Progenitor cell of endocrine pancreas (in vitro differentiated cells): ENCODE data around the gene KSR2. TPM values are rescaled to one million over a fixed set of nuclear protein-coding genes. Genes with fewer than 3 reads are reported as not detected.

Experiments used
- DNase-seq: peaks from one replicate; pipeline ENCODE4 v3.0.0; 2021; ENCODE audit warnings: low spot score; ENCODE audit not compliant: unreplicated experiment
- H3K27ac Mint-ChIP-seq: 2 replicates; pipeline ENCODE4 v1.8.0; 2021; ENCODE audit warnings: mild to moderate bottlenecking, moderate library complexity, mixed read lengths
- H3K27me3 Mint-ChIP-seq: 2 replicates; pipeline ENCODE4 v1.8.0; 2021; ENCODE audit warnings: mixed read lengths
- H3K36me3 Mint-ChIP-seq: 2 replicates; pipeline ENCODE4 v1.8.0; 2022; ENCODE audit warnings: mixed read lengths; ENCODE audit not compliant: insufficient read depth
- H3K4me1 Mint-ChIP-seq: 2 replicates; pipeline ENCODE4 v1.8.0; 2021; ENCODE audit warnings: low read depth, mixed read lengths
- H3K4me3 Mint-ChIP-seq: 2 replicates; pipeline ENCODE4 v1.8.0; 2021; ENCODE audit warnings: low read depth, mild to moderate bottlenecking, moderate library complexity, mixed read lengths
- H3K9me3 Mint-ChIP-seq: 2 replicates; pipeline ENCODE4 v1.8.0; 2021; ENCODE audit warnings: low read depth, mixed read lengths
- total RNA-seq: library from RNA; stranded (reverse); gene quantifications from 2 replicates; pipeline ENCODE4 v1.2.1, GENCODE V29; 2021
- TF ChIP-seq, protein P1 (sequence below): fragments of 200-600 bp; sonication (generic); IDR thresholded peaks from one replicate; pipeline ENCODE4 v1.5.0; 2021; ENCODE audit warnings: antibody characterized with exemption, mild to moderate bottlenecking; ENCODE audit not compliant: unreplicated experiment

KSR2 gene
- total RNA-seq, 1 donor from 2014 or later, result 1.8 TPM

DNA sequence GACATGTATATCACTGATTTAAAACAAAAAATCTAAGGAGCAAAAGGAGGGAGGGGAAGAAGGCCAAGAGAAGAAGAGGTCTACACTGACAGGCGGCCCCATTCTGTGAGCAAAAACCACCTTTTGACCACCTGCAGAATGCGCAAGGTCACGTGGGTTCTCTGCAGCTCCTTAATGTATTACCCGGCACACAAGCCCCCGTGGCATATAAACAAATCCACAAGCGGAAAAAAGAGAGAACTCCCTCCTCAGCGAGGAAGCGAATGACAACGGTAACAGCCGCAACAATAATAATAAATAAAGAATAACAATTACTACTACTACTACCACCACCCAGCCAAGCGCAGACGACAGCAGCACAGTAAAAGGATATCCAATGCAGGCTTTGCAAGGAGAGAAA lies 1.3 kb downstream of the KSR2 start:
- Mint-ChIP-seq H3K27ac (no peak overlapping the region), H3K27me3 (peaks cover 39% of the 10 kb centered on the region), H3K36me3 (no peaks in the 10 kb centered on the region), H3K4me3 (peak overlapping the region; percentile 47), H3K9me3 (peaks cover 10% of the 10 kb centered on the region), H3K4me1 (peaks cover 13% of the 10 kb centered on the region)
- DNase-seq, result no peak
- TF ChIP-seq, protein P1, sequence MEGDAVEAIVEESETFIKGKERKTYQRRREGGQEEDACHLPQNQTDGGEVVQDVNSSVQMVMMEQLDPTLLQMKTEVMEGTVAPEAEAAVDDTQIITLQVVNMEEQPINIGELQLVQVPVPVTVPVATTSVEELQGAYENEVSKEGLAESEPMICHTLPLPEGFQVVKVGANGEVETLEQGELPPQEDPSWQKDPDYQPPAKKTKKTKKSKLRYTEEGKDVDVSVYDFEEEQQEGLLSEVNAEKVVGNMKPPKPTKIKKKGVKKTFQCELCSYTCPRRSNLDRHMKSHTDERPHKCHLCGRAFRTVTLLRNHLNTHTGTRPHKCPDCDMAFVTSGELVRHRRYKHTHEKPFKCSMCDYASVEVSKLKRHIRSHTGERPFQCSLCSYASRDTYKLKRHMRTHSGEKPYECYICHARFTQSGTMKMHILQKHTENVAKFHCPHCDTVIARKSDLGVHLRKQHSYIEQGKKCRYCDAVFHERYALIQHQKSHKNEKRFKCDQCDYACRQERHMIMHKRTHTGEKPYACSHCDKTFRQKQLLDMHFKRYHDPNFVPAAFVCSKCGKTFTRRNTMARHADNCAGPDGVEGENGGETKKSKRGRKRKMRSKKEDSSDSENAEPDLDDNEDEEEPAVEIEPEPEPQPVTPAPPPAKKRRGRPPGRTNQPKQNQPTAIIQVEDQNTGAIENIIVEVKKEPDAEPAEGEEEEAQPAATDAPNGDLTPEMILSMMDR, result no peak

DNA sequence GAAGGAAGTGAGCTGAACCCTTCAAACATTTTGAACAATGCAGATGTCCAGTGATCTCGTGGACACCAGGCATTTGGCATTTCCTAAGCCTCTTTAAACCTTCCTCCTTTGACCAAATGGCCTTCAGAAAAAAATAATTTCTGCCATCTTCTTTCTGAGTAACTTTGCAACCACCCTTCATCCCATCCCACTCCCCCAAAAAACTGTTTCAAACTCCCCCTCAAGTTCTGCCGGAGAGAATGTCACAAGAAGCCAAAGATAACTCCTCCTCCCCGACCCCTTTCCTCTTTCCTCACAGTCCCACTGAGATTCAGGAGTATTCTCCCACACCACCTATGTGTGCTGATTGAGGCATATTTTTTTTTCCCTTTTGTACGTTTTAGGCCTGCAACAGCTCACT lies 1.7 kb downstream of the KSR2 start:
- TF ChIP-seq, protein P1, result no peak
- Mint-ChIP-seq H3K27me3 (peaks cover 39% of the 10 kb centered on the region), H3K9me3 (peaks cover 9% of the 10 kb centered on the region), H3K4me3 (no peak overlapping the region), H3K4me1 (peaks cover 13% of the 10 kb centered on the region), H3K36me3 (no peaks in the 10 kb centered on the region), H3K27ac (no peak overlapping the region)
- DNase-seq, result no peak

DNA sequence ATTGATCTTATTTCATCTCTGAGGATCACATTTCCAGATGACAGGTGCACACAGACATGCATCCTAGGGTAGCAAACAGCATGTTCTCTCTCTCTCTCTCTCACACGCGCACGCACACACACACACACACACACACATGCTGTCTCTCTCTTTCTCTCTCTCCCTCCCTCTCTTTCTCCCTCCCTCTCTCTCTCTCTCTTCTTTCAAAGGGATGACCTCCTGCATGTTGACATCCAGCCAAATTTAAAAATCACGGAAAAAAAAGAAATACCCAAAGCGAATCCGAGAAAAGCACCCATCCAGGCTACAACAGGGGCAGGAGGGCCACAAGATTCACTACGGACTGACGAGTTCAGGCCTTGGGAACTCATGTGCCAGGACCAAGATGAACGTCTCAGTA lies 2.3 kb downstream of the KSR2 start:
- TF ChIP-seq, protein P1, result no peak
- peaks cover 39% of the 10 kb centered on the region for H3K27me3 Mint-ChIP-seq
- no peaks in the 10 kb centered on the region for H3K36me3 Mint-ChIP-seq
- no peak for DNase-seq
- no peak overlapping the region for H3K27ac Mint-ChIP-seq
- H3K9me3 Mint-ChIP-seq, result peaks cover 4% of the 10 kb centered on the region
- H3K4me3 Mint-ChIP-seq, result no peak overlapping the region
- H3K4me1 Mint-ChIP-seq, result peaks cover 13% of the 10 kb centered on the region

DNA sequence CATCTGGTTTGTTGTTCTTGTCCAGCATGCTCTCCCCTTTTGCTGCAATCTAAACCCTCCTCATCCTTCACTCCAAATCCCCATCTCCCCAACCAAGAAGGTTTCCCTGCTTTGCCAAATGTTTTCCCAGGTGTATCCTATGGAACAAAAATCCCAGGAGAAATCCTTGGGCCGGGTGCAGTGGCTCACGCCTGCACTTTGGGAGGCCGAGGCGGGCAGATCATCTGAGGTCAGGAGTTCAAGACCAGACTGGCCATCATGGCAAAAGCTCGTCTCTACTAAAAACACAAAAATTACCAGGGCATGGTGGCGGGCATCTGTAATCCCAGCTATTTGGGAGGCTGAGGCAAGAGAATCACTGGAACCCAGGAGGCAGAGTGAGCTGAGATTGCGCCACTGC lies 5.0 kb downstream of the KSR2 start:
- H3K27ac Mint-ChIP-seq, result no peak overlapping the region
- peaks cover 9% of the 10 kb centered on the region for H3K4me1 Mint-ChIP-seq
- H3K27me3 Mint-ChIP-seq, result peaks cover 39% of the 10 kb centered on the region
- no peaks in the 10 kb centered on the region for H3K36me3 Mint-ChIP-seq
- no peaks in the 10 kb centered on the region for H3K9me3 Mint-ChIP-seq
- H3K4me3 Mint-ChIP-seq, result no peak overlapping the region
- TF ChIP-seq, protein P1, result no peak
- no peak for DNase-seq

DNA sequence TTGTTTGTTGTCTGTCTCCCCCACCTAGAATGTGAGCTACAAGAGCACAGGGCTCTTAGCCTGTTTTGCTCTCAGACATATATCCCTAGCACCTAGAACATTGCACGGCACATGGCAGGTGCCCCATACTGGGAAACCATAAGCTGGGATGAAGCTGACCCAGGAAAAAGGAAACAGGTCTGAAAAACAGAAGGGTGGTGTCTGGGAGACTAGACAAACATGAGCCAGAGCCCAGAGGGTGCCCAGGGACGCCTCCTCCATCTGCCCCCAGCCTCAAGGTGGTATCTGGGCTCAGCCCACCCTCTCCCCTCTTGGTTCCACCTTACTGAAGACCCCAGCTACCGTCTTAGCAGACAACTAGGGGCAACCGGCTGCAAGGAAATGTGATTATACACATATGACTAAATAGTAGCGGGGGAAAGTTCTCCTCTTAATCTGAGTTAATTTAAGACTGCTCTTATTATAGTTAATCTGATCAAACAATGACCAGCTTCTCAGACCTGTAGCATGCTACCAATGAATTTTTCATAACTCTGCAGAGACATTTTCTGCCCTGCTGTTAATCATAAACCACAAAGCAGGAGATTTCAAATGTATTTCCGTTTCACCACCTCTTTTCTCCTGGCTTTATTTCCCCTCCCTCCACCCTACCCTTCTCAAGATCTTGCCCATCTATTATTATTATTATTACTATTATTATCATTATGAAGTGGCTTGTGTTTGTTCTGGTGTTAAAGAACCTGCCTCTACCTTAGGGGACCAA lies 31.9 kb downstream of the KSR2 start:
- H3K4me1 Mint-ChIP-seq, result no peaks in the 10 kb centered on the region
- no peak overlapping the region for H3K4me3 Mint-ChIP-seq
- TF ChIP-seq, protein P1, result no peak
- no peaks in the 10 kb centered on the region for H3K27me3 Mint-ChIP-seq
- DNase-seq, result no peak
- no peaks in the 10 kb centered on the region for H3K9me3 Mint-ChIP-seq
- no peak overlapping the region for H3K27ac Mint-ChIP-seq
- H3K36me3 Mint-ChIP-seq, result no peaks in the 10 kb centered on the region
